H9 (cell line): ENCODE results near the gene FBXL7. TPM values are rescaled to one million over a fixed set of nuclear protein-coding genes. Genes with fewer than 3 reads are reported as not detected.

ENCODE experiments used
- DNase-seq: peaks from one replicate; pipeline ENCODE4 v3.0.0-alpha.2; 2017
- H2AFZ ChIP-seq: one replicate; pipeline ENCODE4 v1.6.1; 2013; ENCODE audit warnings: mild to moderate bottlenecking, low read length, control low read depth, moderate library complexity
- H2AK5ac ChIP-seq: 2 replicates; pipeline ENCODE4 v1.6.1; 2013; ENCODE audit warnings: low read length, control low read depth, mixed read lengths; ENCODE audit not compliant: insufficient read length
- H2BK120ac ChIP-seq: one replicate; pipeline ENCODE4 v1.6.1; 2013; ENCODE audit warnings: low read depth, mild to moderate bottlenecking, low read length, control low read depth, inconsistent platforms; ENCODE audit not compliant: poor library complexity, severe bottlenecking
- H2BK12ac ChIP-seq: 2 replicates; pipeline ENCODE4 v1.6.1; 2013; ENCODE audit warnings: low read length, control low read depth, mixed read lengths, low read depth; ENCODE audit not compliant: insufficient read length
- H2BK15ac ChIP-seq: 2 replicates; pipeline ENCODE4 v1.6.1; 2013; ENCODE audit warnings: low read depth, low read length, control low read depth
- H2BK20ac ChIP-seq: one replicate; pipeline ENCODE4 v1.6.1; 2013; ENCODE audit warnings: low read depth, mild to moderate bottlenecking, low read length, control low read depth, inconsistent platforms; ENCODE audit not compliant: poor library complexity, severe bottlenecking
- H2BK5ac ChIP-seq: 2 replicates; pipeline ENCODE4 v1.6.1; 2013; ENCODE audit warnings: low read length, control low read depth, mixed read lengths; ENCODE audit not compliant: insufficient read length
- H3K14ac ChIP-seq: 2 replicates; pipeline ENCODE4 v1.6.1; 2013; ENCODE audit warnings: low read length, control low read depth; ENCODE audit not compliant: insufficient read depth
- H3K18ac ChIP-seq: 2 replicates; pipeline ENCODE4 v1.6.1; 2013; ENCODE audit warnings: low read depth, mild to moderate bottlenecking, mixed read lengths, low read length, control low read depth; ENCODE audit not compliant: insufficient read length
- H3K23ac ChIP-seq: 2 replicates; pipeline ENCODE4 v1.6.1; 2013; ENCODE audit warnings: low read length, control low read depth, mixed read lengths, low read depth; ENCODE audit not compliant: insufficient read length
- H3K23me2 ChIP-seq: 2 replicates; pipeline ENCODE4 v1.6.1; 2013; ENCODE audit warnings: low read depth, mild to moderate bottlenecking, mixed read lengths, low read length, control low read depth; ENCODE audit not compliant: insufficient read length, poor library complexity, severe bottlenecking
- H3K27ac ChIP-seq: 2 replicates; pipeline ENCODE4 v1.5.1; 2013; ENCODE audit warnings: low read length, control low read depth, mixed read lengths, low read depth; ENCODE audit not compliant: insufficient read length
- H3K27me3 ChIP-seq: 2 replicates; pipeline ENCODE4 v1.6.1; 2013; ENCODE audit warnings: low read length, control low read depth, inconsistent platforms; ENCODE audit not compliant: insufficient read depth
- H3K4ac ChIP-seq: 2 replicates; pipeline ENCODE4 v1.6.1; 2013; ENCODE audit warnings: low read depth, mild to moderate bottlenecking, control low read depth, inconsistent platforms, low read length, moderate library complexity
- H3K4me1 ChIP-seq: 2 replicates; pipeline ENCODE4 v1.6.1; 2013; ENCODE audit warnings: low read length, control low read depth, inconsistent platforms; ENCODE audit not compliant: insufficient read depth
- H3K4me2 ChIP-seq: 2 replicates; pipeline ENCODE4 v1.6.1; 2013; ENCODE audit warnings: low read length, control low read depth, mixed read lengths; ENCODE audit not compliant: insufficient read length, insufficient read depth
- H3K56ac ChIP-seq: 2 replicates; pipeline ENCODE4 v1.6.1; 2013; ENCODE audit warnings: low read depth, mild to moderate bottlenecking, mixed read lengths, low read length, control low read depth; ENCODE audit not compliant: insufficient read length
- H3K79me1 ChIP-seq: 2 replicates; pipeline ENCODE4 v1.6.1; 2013; ENCODE audit warnings: low read depth, mild to moderate bottlenecking, moderate library complexity, low read length, control low read depth, inconsistent platforms; ENCODE audit not compliant: insufficient read depth, poor library complexity, severe bottlenecking
- H3K79me2 ChIP-seq: 2 replicates; pipeline ENCODE4 v1.6.1; 2013; ENCODE audit warnings: low read length, control low read depth, inconsistent platforms; ENCODE audit not compliant: insufficient read depth
- H3K9ac ChIP-seq: 2 replicates; pipeline ENCODE4 v1.6.1; 2013; ENCODE audit warnings: low read length, control low read depth, mixed read lengths; ENCODE audit not compliant: insufficient read length; ENCODE audit errors: extremely low read depth
- H3K9me3 ChIP-seq: one replicate; pipeline ENCODE4 v1.6.1; 2013; ENCODE audit warnings: low read depth, low read length, inconsistent platforms; ENCODE audit not compliant: control insufficient read depth
- H3T11ph ChIP-seq: one replicate; pipeline ENCODE4 v1.6.1; 2013; ENCODE audit warnings: mild to moderate bottlenecking, low read length, control low read depth, inconsistent platforms
- H4K20me1 ChIP-seq: one replicate; pipeline ENCODE4 v1.6.1; 2013; ENCODE audit not compliant: control insufficient read depth, insufficient read length, insufficient read depth
- H4K5ac ChIP-seq: 2 replicates; pipeline ENCODE4 v1.6.1; 2013; ENCODE audit warnings: low read depth, mild to moderate bottlenecking, mixed read lengths, low read length, control low read depth; ENCODE audit not compliant: insufficient read length
- H4K8ac ChIP-seq: replicated peaks from 2 replicates; pipeline ENCODE4 v1.6.1; 2013; ENCODE audit warnings: low read length, control low read depth, mixed read lengths, low read depth; ENCODE audit not compliant: insufficient read length
- H4K91ac ChIP-seq: 2 replicates; pipeline ENCODE4 v1.6.1; 2013; ENCODE audit warnings: low read depth, mild to moderate bottlenecking, moderate library complexity, mixed read lengths, low read length, control low read depth; ENCODE audit not compliant: insufficient read length
- H3K27ac Mint-ChIP-seq, 3 experiments: 2 replicates in 2 of 3; 3 replicates in 1 of 3; pipeline ENCODE4 v1.8.0; 2020 to 2021; ENCODE audit warnings: mixed read lengths in 3 of 3, mild to moderate bottlenecking in 1 of 3, moderate library complexity in 1 of 3
- H3K27me3 Mint-ChIP-seq: 2 replicates; pipeline ENCODE4 v1.8.0; 2021; ENCODE audit warnings: low read depth, mild to moderate bottlenecking, moderate library complexity, mixed read lengths
- H3K36me3 Mint-ChIP-seq, 3 experiments: 2 replicates in 2 of 3; 3 replicates in 1 of 3; pipeline ENCODE4 v1.8.0; 2020 to 2021; ENCODE audit warnings: low read depth in 3 of 3, mixed read lengths in 3 of 3; ENCODE audit not compliant: insufficient read depth in 1 of 3
- H3K4me1 Mint-ChIP-seq, 2 experiments: 2 replicates each; pipeline ENCODE4 v1.8.0; 2020; ENCODE audit warnings: mixed read lengths in 2 of 2
- H3K4me3 Mint-ChIP-seq, 2 experiments: 2 replicates in 1 of 2; 3 replicates in 1 of 2; pipeline ENCODE4 v1.8.0; 2020 to 2021; ENCODE audit warnings: mild to moderate bottlenecking in 2 of 2, mixed read lengths in 2 of 2, moderate library complexity in 1 of 2
- H3K9me3 Mint-ChIP-seq, 2 experiments: 2 replicates in 1 of 2; 3 replicates in 1 of 2; pipeline ENCODE4 v1.8.0; 2020; ENCODE audit warnings: mild to moderate bottlenecking in 2 of 2, mixed read lengths in 2 of 2, moderate library complexity in 1 of 2
- CTCF ChIP-seq: fragments of 200-600 bp; sonication (generic); conservative IDR thresholded peaks from 3 replicates; pipeline ENCODE4 v1.8.0; 2021; ENCODE audit warnings: antibody characterized with exemption, mild to moderate bottlenecking
- WGBS: extraction: QIAGEN DNeasy Blood & Tissue Kit; methylation state at CpG from one replicate; pipeline ENCODE4 v1.1.7; 2013; ENCODE audit warnings: missing lambda C conversion rate, low lambda C conversion rate, mixed read lengths; ENCODE audit not compliant: insufficient read length; ENCODE audit errors: extremely low coverage; 5-methylcytosine and 5-hydroxymethylcytosine counted together
- total RNA-seq: library from RNA; stranded (reverse); gene quantifications from 2 replicates; pipeline ENCODE4 v1.2.1, GENCODE V29; 2021

The FBXL7 gene
- total RNA-seq, 1 experiment from 2014 or later = 14.6 TPM

- H3K4me3 Mint-ChIP-seq = no peak overlapping the region
- H3K4me2 ChIP-seq = no peak overlapping the region
- H3K36me3 Mint-ChIP-seq = peaks cover under 1 to 12% (median 7%) of the 10 kb centered on the region in 3 experiments; a peak in 4 of 7 replicates
- H3K9me3 Mint-ChIP-seq = peaks cover 8 to 11% of the 10 kb centered on the region in 2 experiments; a peak in 3 of 5 replicates
- H4K20me1 ChIP-seq = no peaks in the 10 kb centered on the region
- no peak overlapping the region for H2BK120ac ChIP-seq
- no peaks in the 10 kb centered on the region for H3K23me2 ChIP-seq
- H3T11ph ChIP-seq = no peak overlapping the region
- no peak overlapping the region; a peak in 1 of 7 replicates for H3K27ac Mint-ChIP-seq
- no peak overlapping the region for H2AFZ ChIP-seq
- no peak overlapping the region for H2BK12ac ChIP-seq
- no peak overlapping the region for H3K27ac ChIP-seq
- H3K56ac ChIP-seq = no peak overlapping the region
- no peaks in the 10 kb centered on the region for H3K27me3 ChIP-seq
- WGBS = no CpG with 5 or more reads among the region's 4 CpGs
- H4K5ac ChIP-seq = no peak overlapping the region
- H3K9ac ChIP-seq = no peak overlapping the region
- no peak overlapping the region for H2BK15ac ChIP-seq
- no peak overlapping the region for H3K23ac ChIP-seq
- H3K9me3 ChIP-seq = no peaks in the 10 kb centered on the region
- H3K27me3 Mint-ChIP-seq = no peaks in the 10 kb centered on the region
- TF ChIP-seq CTCF = no peak
- H3K4me1 ChIP-seq = no peaks in the 10 kb centered on the region
- no peak overlapping the region for H3K18ac ChIP-seq
- no peak for DNase-seq
- no peak overlapping the region for H4K91ac ChIP-seq
- no peak overlapping the region for H2AK5ac ChIP-seq
- H3K4ac ChIP-seq = no peak overlapping the region
- no peak overlapping the region for H4K8ac ChIP-seq
- no peak overlapping the region for H2BK20ac ChIP-seq
- H3K79me2 ChIP-seq = no peaks in the 10 kb centered on the region
- no peak overlapping the region for H3K14ac ChIP-seq
- no peak overlapping the region for H2BK5ac ChIP-seq
- no peaks in the 10 kb centered on the region for H3K79me1 ChIP-seq
- H3K4me1 Mint-ChIP-seq = peaks cover 15 to 18% of the 10 kb centered on the region in 2 experiments
These were observed 155.7 kb downstream of the FBXL7 start for GRCh38 chr5:15655683-15656082.
